ENCODE results near the gene LARP1.

GRCh38 chr5:154766558-154767281 is 11.5 kb downstream of the LARP1 start:
- no peak for TF ChIP-seq CTCF (conservative IDR thresholded peaks at IDR 0.05)
- no peak for TF ChIP-seq ZFX (IDR thresholded peaks at IDR 0.05)
